ENCODE measurements around the gene MAP3K14.

Gene MAP3K14

DNA sequence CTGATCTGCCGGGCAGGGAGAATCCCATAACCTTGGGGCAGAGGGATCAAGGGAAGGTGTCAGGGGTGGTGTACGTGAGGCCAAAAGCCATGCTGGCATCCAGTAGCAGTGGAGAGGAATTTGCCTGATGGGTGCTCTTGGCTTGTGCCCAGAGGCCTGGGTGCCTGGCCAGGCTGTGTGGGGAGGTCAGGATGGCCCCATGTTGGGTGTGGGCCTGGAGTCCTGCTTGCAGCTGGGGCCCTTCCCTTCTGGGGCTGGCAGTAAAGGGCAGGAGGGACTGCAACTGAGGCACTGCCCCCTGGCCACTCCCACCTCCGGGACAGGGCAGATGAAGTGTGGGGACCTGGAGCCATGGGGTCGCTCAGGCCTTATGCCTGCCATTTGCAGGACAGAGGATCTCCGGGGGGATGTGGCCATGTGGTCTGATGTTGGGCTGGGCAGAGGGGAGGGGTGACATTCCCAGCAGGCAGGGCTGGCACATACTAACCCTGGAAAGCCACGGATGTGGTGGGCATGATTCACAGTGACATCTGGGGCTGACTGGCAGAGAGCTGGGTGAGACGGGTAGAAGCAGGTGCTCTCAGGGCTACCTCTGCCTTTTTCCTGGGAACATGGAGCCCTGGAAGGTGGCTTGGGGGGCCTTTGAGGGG, 91.6 kb downstream of the MAP3K14 start:
- DNase-seq (ENCODE audit: low spot score) (peak; percentile 74), FAIRE-seq (peak; percentile 61)

- DNase-seq (ENCODE audit: low spot score) (no peak), FAIRE-seq (no peak)
Observed at GRCh38 chr17:45224671-45225050, 92.2 kb downstream of the MAP3K14 start.

DNA sequence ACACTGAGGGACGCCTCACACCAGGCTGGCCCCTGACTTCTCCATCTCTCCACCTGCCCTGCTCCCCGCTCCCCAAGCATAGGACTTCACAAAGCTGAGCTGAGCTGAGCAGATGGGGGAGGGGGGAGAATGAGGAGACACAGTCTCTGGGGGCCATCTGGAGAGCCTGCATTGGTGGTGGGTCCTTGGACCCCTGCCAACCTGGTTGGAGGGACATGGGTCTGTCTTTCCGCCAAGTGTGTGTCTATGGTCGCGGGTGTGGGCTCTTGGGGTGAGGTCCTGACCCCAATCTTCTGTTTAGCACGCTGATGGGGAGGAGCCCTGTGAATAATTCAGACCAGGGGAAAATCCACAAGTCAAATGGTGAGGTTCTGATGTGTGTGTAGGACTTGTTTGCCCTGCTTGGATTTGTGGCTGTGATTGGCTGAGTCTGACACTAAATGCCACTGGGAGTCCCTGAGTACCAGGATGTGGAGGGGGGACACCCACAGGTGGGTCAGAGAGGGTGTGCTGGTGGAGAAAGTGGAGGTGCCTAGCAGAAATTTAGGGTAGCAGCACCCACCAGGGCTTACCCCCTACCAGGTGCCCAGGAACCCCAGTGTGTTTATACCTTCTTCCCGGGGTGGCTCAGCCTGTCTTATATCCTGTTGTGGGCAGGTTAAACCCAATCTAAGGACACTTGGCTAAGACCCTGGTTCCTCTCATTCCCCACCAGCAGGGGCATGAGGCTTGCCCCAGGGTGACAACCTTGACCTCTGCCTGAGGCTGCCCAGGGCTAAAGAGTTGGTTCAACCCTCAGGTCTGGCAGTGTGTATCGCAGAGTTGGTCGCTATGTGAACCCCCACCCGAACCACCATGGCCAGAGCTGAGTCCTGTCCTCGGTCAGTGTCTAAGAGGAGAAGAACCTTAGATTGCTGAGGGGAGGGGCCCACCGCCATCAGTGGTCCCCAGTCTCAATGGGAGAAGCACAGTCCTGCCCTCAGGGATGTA, 93.0 kb downstream of the MAP3K14 start:
- FAIRE-seq, result no peak
- DNase-seq (ENCODE audit: low spot score), result no peak

GRCh38 chr17:45222996-45223538, 93.8 kb downstream of the MAP3K14 start:
- no peak for FAIRE-seq
- DNase-seq (ENCODE audit: low spot score), result no peak

DNA sequence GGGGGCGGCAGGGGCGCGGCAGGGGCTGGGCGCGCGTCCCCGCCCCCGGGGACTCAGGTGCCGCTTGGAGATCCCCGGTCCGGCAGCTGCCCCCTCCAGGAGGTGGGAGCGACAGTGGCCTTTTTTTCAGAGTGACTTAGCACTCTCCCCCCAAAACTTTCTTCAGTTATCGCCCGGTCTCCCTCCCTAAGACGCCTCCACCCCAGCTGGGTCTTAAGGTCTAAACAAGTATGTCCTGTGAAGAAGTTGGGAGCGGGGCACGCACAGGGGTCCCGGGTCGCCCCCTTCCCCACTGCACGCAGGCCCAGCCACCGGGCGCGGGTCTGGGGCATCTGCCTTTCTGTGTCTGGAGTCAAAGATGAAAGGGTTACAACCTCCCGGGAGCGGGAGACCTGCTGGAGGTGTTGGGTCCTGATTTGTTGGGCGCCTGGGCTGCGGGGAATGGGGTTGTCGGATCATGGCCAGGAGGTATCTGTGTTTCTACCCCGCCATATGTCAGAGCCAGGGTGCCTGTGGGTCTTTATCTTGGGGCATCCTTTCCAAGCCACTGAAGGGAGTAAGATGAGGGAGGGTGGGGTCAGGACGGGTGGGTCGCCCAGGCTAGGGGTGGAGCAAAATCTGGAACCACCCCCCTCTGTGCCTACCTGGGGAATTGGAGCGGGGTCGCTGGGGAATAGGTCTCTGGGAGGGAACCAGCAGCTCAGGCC, 94.4 kb downstream of the MAP3K14 start:
- DNase-seq (ENCODE audit: low spot score) (peak; percentile 43), FAIRE-seq (no peak)

DNA sequence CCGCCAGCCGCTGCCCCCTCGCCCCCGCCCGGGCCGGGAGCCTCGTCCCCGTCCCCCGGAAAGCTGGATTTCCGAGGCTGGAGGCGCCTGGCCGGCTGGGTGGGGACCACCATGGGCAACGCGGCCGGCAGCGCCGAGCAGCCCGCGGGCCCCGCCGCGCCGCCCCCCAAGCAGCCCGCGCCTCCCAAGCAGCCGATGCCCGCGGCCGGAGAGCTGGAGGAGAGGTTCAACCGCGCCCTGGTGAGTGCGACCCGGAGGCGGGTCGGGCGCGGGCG, 94.9 kb downstream of the MAP3K14 start:
- no peak for DNase-seq (ENCODE audit: low spot score)
- FAIRE-seq, result no peak

- peak; percentile 66 for DNase-seq (ENCODE audit: low spot score)
- no peak for FAIRE-seq
Observed at GRCh38 chr17:45221081-45222013, 95.5 kb downstream of the MAP3K14 start, which contains the start of gene FMNL1. Gene FMNL1 (plus strand): TSS chr17:45221885. CDS start chr17:45222125, 240 bp downstream.

DNA sequence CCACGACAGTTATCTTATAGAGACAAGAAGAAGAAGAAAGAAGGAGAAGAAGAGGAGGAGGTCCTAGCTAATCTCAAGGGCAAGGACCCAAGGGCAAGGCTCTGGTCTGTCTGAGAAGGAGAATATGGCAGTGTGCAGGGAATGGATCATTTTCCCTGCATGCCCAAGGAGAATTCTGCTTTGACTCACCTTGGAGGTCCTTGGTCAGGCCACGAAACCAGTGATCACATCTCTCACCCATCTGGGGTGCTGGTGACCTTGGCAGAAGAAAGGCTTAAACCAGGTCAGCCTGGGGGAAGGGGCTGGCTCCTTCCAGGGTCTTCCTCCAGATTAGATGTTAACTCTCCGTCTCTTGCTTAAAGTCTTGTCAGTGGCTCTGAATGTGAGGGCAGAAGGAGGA, 96.7 kb downstream of the MAP3K14 start:
- DNase-seq (ENCODE audit: low spot score) (no peak), FAIRE-seq (no peak)

DNA sequence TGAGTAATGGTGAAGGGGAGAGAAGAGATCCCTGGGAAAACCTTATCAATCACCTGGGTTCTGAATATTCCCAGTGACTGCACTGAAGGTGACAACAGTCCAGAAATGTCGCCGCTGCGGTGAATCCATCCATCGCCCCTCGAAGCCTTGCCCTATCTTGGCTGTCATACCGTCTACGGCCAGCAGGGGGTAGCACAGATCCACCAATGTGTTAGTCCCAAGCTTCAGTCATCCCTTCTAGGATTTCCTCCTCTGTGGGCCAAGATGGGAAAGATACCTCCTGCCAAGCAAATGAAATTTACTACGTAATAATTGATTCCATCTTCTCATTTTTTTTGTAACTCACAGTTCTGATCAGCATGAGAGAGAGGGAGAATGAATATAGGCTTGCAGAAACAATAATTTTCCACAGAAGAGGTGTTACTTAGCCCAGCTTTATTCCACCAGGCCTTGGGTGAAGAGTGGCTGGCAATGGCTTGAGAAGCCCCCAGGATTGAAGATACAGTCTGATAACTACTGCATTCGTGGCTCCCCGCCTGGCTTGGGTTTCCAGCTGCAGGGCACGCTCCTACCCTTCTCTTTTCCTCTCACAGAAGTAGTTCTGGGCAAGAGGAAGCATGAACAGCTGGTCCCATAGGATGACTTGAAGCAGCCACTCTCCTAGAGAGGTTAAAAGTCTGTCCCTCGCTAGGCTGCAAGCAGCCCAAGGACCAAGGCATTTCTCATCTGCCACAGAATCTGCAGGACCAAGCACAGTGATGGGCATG, 97.7 kb downstream of the MAP3K14 start:
- peak; percentile 94 for FAIRE-seq
- DNase-seq (ENCODE audit: low spot score), result peak; percentile 80

All from urothelium cell line (cell line).